ENCODE measurements around the gene CCDC71.
A peak's percentile ranks its signal among the peaks of the same experiment; 100 is the strongest.

The CCDC71 gene

DNA sequence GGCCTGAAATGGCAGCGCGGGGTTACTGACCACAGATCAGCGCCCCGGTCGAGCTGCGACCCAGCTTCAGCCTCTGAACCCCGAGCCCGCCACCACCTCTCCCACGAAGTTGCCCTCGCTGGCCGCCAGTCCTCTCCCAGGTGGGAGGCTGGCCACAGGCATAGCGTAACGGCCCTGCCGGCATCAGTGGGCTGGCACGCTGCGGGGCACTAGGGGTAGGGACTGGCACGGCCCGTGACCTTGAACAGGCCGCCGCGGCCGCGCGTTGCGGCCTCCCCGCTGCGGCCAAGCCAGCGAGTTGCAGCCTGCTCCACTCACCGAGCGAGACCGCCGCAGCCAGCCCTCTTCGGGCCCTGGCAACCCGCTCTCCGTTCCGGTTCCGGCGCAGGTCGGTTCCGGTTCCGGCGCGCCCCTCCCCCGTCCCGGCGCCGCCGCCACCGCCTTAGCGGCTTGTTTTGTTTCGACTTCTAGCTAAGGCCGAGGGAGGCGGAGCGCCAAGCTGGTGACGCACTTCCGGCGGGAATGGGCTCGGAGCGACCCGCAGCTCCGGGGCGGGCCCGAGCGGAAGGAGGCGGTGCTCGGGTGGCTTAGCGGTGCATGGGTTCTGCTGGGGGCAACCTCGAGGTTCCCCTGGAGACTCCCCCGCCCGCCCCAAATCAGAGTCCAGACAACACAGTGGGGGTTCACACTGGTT lies 45.5 kb downstream of the CCDC71 start, which contains the start of gene USP19:
USP19 (minus strand) TSS at position 386 of the 694 bp plus-strand sequence. CDS start 1,678 bp downstream, outside the sequence.
- in situ Hi-C loops (cut with MboI; ENCODE audit: low pct_unique_long_range_greater_than_20kb, low sequenced_read_pairs, unreplicated experiment), result no loop called here
- peak; percentile 98 for DNase-seq (ENCODE audit: low spot score)
- no peak for TF ChIP-seq CTCF (IDR thresholded peaks at IDR 0.05; ENCODE audit: extremely low read depth, insufficient read depth, missing control alignments)

GRCh38 chr3:49120096-49120437 lies 46.1 kb downstream of the CCDC71 start:
- no peak for TF ChIP-seq CTCF (IDR thresholded peaks at IDR 0.05; ENCODE audit: extremely low read depth, insufficient read depth, missing control alignments)
- in situ Hi-C loops (cut with MboI; ENCODE audit: low pct_unique_long_range_greater_than_20kb, low sequenced_read_pairs, unreplicated experiment), result no loop called here
- DNase-seq (ENCODE audit: low spot score), result peak; percentile 48

DNA sequence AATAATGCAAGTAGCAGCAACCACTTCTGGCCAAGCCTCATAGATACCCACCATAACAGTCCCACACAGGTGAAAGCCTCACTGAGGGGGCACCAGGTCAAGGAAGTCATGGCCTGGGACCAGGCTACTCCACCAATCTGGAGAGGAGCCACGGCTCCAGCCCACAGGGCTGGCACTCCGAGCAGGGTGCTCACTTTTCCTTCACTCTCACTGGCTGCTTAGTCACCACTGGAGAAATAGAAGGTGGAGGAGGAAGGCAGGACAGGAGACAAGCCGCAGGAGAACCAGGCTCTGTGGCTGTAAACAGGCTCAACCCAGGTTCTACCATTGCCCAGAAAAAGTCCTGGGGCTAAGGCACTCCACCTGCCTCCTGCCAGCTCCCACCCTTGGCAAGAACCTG lies 46.7 kb downstream of the CCDC71 start:
- in situ Hi-C loops (cut with MboI; ENCODE audit: low pct_unique_long_range_greater_than_20kb, low sequenced_read_pairs, unreplicated experiment), result no loop called here
- no peak for TF ChIP-seq CTCF (IDR thresholded peaks at IDR 0.05; ENCODE audit: extremely low read depth, insufficient read depth, missing control alignments)
- DNase-seq (ENCODE audit: low spot score), result no peak

- TF ChIP-seq CTCF (IDR thresholded peaks at IDR 0.05; ENCODE audit: extremely low read depth, insufficient read depth, missing control alignments), result no peak
- in situ Hi-C loops (cut with MboI; ENCODE audit: low pct_unique_long_range_greater_than_20kb, low sequenced_read_pairs, unreplicated experiment), result no loop called here
- no peak for DNase-seq (ENCODE audit: low spot score)
These were observed 47.1 kb downstream of the CCDC71 start for GRCh38 chr3:49119036-49119435.
